Esophagus muscularis mucosa (tissue), 4 donors: ENCODE measurements around the gene TDRD3. TPM values are rescaled to one million over a fixed set of nuclear protein-coding genes. Genes with fewer than 3 reads are reported as not detected.

Experiments used
- DNase-seq: peaks from one replicate; pipeline ENCODE4 v3.0.0-alpha.2; 2017; ENCODE audit errors: extremely low spot score
- H3K27ac ChIP-seq, 4 donors: fragments of 200-600 bp; sonication (generic); replicated peaks in 1 of 4; 1 replicate in 3 of 4; 2 replicates in 1 of 4; pipeline ENCODE4 v1.5.1; 2016 to 2019; ENCODE audit warnings: mild to moderate bottlenecking in 1 of 4
- H3K27me3 ChIP-seq, 4 donors: fragments of 200-600 bp; sonication (generic); one replicate each; pipeline versions ENCODE4 v1.5.1 to v1.6.0; 2016 to 2019
- H3K36me3 ChIP-seq, 4 donors: fragments of 200-600 bp; sonication (generic); one replicate each; pipeline ENCODE4 v1.5.1; 2016 to 2019
- H3K4me1 ChIP-seq, 4 donors: fragments of 200-600 bp; sonication (generic); one replicate each; pipeline ENCODE4 v1.5.1; 2016 to 2019
- H3K4me3 ChIP-seq, 4 donors: fragments of 200-600 bp; sonication (generic); 1 replicate in 2 of 4; 2 replicates in 2 of 4; pipeline ENCODE4 v1.5.1; 2016 to 2019; ENCODE audit warnings: mild to moderate bottlenecking in 4 of 4, moderate library complexity in 1 of 4
- H3K9me3 ChIP-seq, 4 donors: fragments of 200-600 bp; sonication (generic); 1 replicate in 3 of 4; 2 replicates in 1 of 4; pipeline ENCODE4 v1.5.1; 2016 to 2019
- CTCF ChIP-seq, 3 experiments: fragments of 200-600 bp in 2 of 3; fragments of 450-650 bp in 1 of 3; sonication (generic) in 2 of 3; IDR thresholded peaks; one replicate each; pipeline ENCODE4 v1.5.1; 2017 to 2019; ENCODE audit warnings: antibody characterized with exemption in 3 of 3, mild to moderate bottlenecking in 2 of 3, moderate library complexity in 1 of 3
- EP300 ChIP-seq: sonication (generic); formaldehyde crosslinking; IDR thresholded peaks from one replicate; pipeline ENCODE4 v1.6.1; 2017; ENCODE audit warnings: antibody characterized with exemption
- POLR2A ChIP-seq: fragments of 450-650 bp; IDR thresholded peaks from one replicate; pipeline ENCODE4 v1.6.1; 2017; ENCODE audit warnings: antibody characterized with exemption, moderate library complexity, mild to moderate bottlenecking, low read depth
- POLR2AphosphoS5 ChIP-seq, 2 donors: sonication (generic); formaldehyde crosslinking; IDR thresholded peaks; one replicate each; pipeline ENCODE4 v1.6.1; 2017; ENCODE audit warnings: antibody characterized with exemption in 2 of 2
- WGBS: methylation state at CpG from one replicate; pipeline ENCODE4 v1.1.5; 2018; 5-methylcytosine and 5-hydroxymethylcytosine counted together
- intact Hi-C: fragments of 100-400 bp; cut with DNase I; formaldehyde crosslinking; loops from one replicate; pipeline ENCODE4 v1.15.1; 2023
- total RNA-seq, 4 donors: library from RNA; depleted of rRNA; stranded (reverse); fragments of >200 nt; gene quantifications; one replicate each; pipeline versions ENCODE4 v1.1.0 to v1.2.1, GENCODE V29; 2016

Gene TDRD3
- total RNA-seq, 4 donors from 2014 or later: 16.1 to 35.3 (median 23.0) TPM

- Histone ChIP-seq H3K36me3 (no peaks in the 10 kb centered on the region), H3K4me1 (no peaks in the 10 kb centered on the region), H3K27me3 (no peaks in the 10 kb centered on the region), H3K4me3 (no peak overlapping the region), H3K27ac (no peak overlapping the region), H3K9me3 (no peaks in the 10 kb centered on the region)
- no peak for DNase-seq
- intact Hi-C loops: no loop called here
- 75% methylated on average over 3 of the region's 4 CpGs for WGBS
- TF ChIP-seq POLR2AphosphoS5 (IDR thresholded peaks at IDR 0.05): no peak
- TF ChIP-seq POLR2A: no peak
- TF ChIP-seq EP300: no peak
- no peak for TF ChIP-seq CTCF (IDR thresholded peaks at IDR 0.05)
These were observed 45.0 kb upstream of the TDRD3 start for GRCh38 chr13:60351855-60352615.

- no peaks in the 10 kb centered on the region for H3K27me3 ChIP-seq
- no peaks in the 10 kb centered on the region for H3K4me1 ChIP-seq
- no peak for TF ChIP-seq CTCF (IDR thresholded peaks at IDR 0.05)
- no peak for TF ChIP-seq POLR2AphosphoS5 (IDR thresholded peaks at IDR 0.05)
- TF ChIP-seq POLR2A: no peak
- TF ChIP-seq EP300: no peak
- intact Hi-C loops: no loop called here
- no peaks in the 10 kb centered on the region for H3K36me3 ChIP-seq
- H3K27ac ChIP-seq: no peak overlapping the region
- no peak overlapping the region for H3K4me3 ChIP-seq
- H3K9me3 ChIP-seq: no peaks in the 10 kb centered on the region
- DNase-seq: no peak
These were observed 44.4 kb upstream of the TDRD3 start for GRCh38 chr13:60352644-60353043.

GRCh38 chr13:60355056-60355455, 42.0 kb upstream of the TDRD3 start:
- Histone ChIP-seq H3K36me3 (no peaks in the 10 kb centered on the region), H3K27ac (no peak overlapping the region), H3K9me3 (no peaks in the 10 kb centered on the region), H3K4me1 (no peaks in the 10 kb centered on the region), H3K4me3 (no peak overlapping the region), H3K27me3 (no peaks in the 10 kb centered on the region)
- TF ChIP-seq POLR2A (no peak), EP300 (no peak), CTCF (IDR thresholded peaks at IDR 0.05) (no peak), POLR2AphosphoS5 (IDR thresholded peaks at IDR 0.05) (no peak)
- no peak for DNase-seq
- intact Hi-C loops: no loop called here

GRCh38 chr13:60356970-60357369, 40.0 kb upstream of the TDRD3 start:
- no peaks in the 10 kb centered on the region for H3K27me3 ChIP-seq
- intact Hi-C loops: no loop called here
- H3K9me3 ChIP-seq: no peaks in the 10 kb centered on the region
- H3K36me3 ChIP-seq: no peaks in the 10 kb centered on the region
- no peak overlapping the region for H3K27ac ChIP-seq
- H3K4me1 ChIP-seq: no peaks in the 10 kb centered on the region
- H3K4me3 ChIP-seq: no peak overlapping the region
- TF ChIP-seq POLR2AphosphoS5 (IDR thresholded peaks at IDR 0.05): no peak
- no peak for DNase-seq

- Histone ChIP-seq H3K4me3 (no peak overlapping the region), H3K9me3 (no peaks in the 10 kb centered on the region), H3K4me1 (no peaks in the 10 kb centered on the region), H3K27ac (no peak overlapping the region), H3K36me3 (no peaks in the 10 kb centered on the region), H3K27me3 (no peaks in the 10 kb centered on the region)
- 93% methylated on average over 2 of the region's 2 CpGs for WGBS
- intact Hi-C loops: no loop called here
- TF ChIP-seq EP300: no peak
- no peak for TF ChIP-seq CTCF (IDR thresholded peaks at IDR 0.05)
- TF ChIP-seq POLR2AphosphoS5 (IDR thresholded peaks at IDR 0.05): no peak
- no peak for TF ChIP-seq POLR2A
- DNase-seq: no peak
These were observed 38.6 kb upstream of the TDRD3 start for GRCh38 chr13:60358453-60358852.
